ENCODE measurements around the gene ZC3H12C.
"Not testable (repeated sequence)": the region's sequence is repeated elsewhere in the genome, so short reads cannot be mapped to it uniquely, and the experiment has no call there.

DNA sequence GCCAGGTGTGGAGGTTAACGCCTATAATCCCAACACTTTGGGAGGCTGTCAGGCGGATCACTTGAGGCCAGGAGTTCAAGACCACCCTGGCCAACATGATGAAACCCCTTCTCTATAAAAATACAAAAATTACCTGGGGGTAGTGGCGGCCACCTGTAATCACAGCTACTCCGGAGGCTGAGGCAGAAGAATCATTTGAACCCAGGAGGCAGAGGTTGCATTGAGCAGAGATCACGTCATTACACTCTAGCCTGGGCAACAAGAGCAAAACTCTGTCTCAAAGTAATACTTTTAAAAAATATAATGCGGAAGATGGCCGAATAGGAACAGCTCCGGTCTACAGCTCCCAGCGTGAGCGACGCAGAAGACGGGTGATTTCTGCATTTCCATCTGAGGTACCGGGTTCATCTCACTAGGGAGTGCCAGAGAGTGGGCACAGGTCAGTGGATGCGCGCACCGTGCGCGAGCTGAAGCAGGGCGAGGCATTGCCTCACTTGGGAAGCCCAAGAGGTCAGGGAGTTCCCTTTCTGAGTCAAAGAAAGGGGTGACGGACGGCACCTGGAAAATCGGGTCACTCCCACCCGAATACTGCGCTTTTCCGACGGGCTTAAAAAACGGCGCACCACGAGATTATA lies 115.6 kb downstream of the ZC3H12C start:
- TF ChIP-seq POLR2A, CTCF (IDR thresholded peaks at IDR 0.05): not testable (repeated sequence)
